ENCODE measurements around the gene CAPN10.

Gene CAPN10

DNA sequence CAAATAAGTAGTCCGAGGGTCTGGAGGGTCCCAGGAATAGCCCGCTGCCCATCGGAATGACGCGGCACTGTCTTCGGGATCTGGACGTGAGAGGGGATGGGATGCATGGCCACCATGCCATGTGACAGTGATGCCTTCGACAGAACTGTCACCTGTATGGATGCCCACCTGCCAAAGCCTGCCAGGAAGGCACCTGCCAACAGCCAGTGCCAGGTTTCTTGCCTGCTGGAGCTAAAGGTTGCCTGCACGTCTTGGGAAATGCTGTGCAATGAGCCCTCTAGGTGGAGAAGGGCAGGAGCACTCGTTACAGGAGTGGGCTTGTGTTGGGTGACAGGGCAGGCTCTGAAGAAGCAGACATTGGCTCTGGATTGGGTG, 59.3 kb downstream of the CAPN10 start:
- no peak overlapping the region for H3K4me3 ChIP-seq (replicated peaks; ENCODE audit: insufficient read depth, low read length)
- TF ChIP-seq REST (IDR thresholded peaks at IDR 0.05; ENCODE audit: insufficient replicate concordance, low read depth) = no peak
- TF ChIP-seq CTCF (IDR thresholded peaks at IDR 0.05; ENCODE audit: insufficient read depth, low read length) = no peak
- no peak for TF ChIP-seq POLR2AphosphoS5 (IDR thresholded peaks at IDR 0.05; ENCODE audit: low read depth)
- no peak for TF ChIP-seq SPI1 (IDR thresholded peaks at IDR 0.05; ENCODE audit: borderline replicate concordance, low read depth)
- TF ChIP-seq GABPA (IDR thresholded peaks at IDR 0.05; ENCODE audit: low read depth) = no peak
- no peak overlapping the region for H3K27ac ChIP-seq (replicated peaks)
- peaks cover 2% of the 10 kb centered on the region for H3K27me3 ChIP-seq (ENCODE audit: insufficient read depth, poor library complexity, severe bottlenecking)
- no peak for DNase-seq (ENCODE audit: low read depth in 1 of 2, low spot score in 1 of 2)

DNA sequence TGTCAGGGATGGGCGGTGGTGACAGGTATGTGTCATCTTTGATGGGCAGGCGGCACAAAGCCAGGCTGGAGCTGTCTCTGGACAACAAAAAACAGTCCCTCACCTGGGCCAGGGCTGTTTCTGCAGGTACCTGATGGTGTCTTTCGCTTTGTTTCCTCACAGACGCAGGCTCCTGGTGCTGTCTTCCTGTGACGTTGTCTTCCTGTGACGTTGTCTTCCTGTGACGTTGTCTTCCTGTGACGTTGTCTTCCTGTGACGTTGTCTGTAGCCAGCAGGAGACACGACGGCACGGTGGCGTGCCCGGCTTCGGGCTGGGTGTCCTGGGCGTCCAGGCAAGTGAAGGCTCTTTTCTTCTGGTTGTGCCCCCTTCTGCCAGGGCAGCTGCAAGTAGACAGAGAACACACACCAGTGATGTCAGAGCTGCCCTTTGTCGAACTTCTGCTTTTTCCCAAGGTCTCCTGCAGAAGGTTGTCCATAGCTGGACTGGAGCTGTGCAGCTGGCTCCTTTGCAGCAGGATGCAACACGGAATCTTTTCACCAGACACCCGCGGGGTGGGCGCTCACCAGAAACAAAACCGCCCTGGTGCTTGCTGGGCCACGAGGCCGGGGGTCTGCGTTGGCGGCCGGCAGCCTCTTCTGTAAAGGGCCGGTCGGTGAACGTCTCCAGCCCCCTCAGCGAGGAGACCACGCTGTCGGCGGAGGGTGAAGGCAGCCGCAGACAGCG, 59.8 kb downstream of the CAPN10 start:
- peaks cover 2% of the 10 kb centered on the region for H3K27me3 ChIP-seq (ENCODE audit: insufficient read depth, poor library complexity, severe bottlenecking)
- H3K27ac ChIP-seq (replicated peaks) = no peak overlapping the region
- no peak for TF ChIP-seq SPI1 (IDR thresholded peaks at IDR 0.05; ENCODE audit: borderline replicate concordance, low read depth)
- TF ChIP-seq GABPA (IDR thresholded peaks at IDR 0.05; ENCODE audit: low read depth) = no peak
- no peak for TF ChIP-seq REST (IDR thresholded peaks at IDR 0.05; ENCODE audit: insufficient replicate concordance, low read depth)
- no peak for TF ChIP-seq POLR2AphosphoS5 (IDR thresholded peaks at IDR 0.05; ENCODE audit: low read depth)
- TF ChIP-seq CTCF (IDR thresholded peaks at IDR 0.05; ENCODE audit: insufficient read depth, low read length) = no peak
- DNase-seq (ENCODE audit: low read depth in 1 of 2, low spot score in 1 of 2) = peak; percentile 32 to 41
- no peak overlapping the region for H3K4me3 ChIP-seq (replicated peaks; ENCODE audit: insufficient read depth, low read length)

GRCh38 chr2:240646900-240647502, 60.5 kb downstream of the CAPN10 start:
- no peak overlapping the region for H3K27ac ChIP-seq (replicated peaks)

More at GRCh38 chr2:240646900-240647502, 60.5 kb downstream of the CAPN10 start:
- Histone ChIP-seq H3K27me3 (ENCODE audit: insufficient read depth, poor library complexity, severe bottlenecking) (peaks cover 4% of the 10 kb centered on the region), H3K4me3 (replicated peaks; ENCODE audit: insufficient read depth, low read length) (no peak overlapping the region)
- TF ChIP-seq GABPA (IDR thresholded peaks at IDR 0.05; ENCODE audit: low read depth) (no peak), SPI1 (IDR thresholded peaks at IDR 0.05; ENCODE audit: borderline replicate concordance, low read depth) (no peak), POLR2AphosphoS5 (IDR thresholded peaks at IDR 0.05; ENCODE audit: low read depth) (no peak), REST (IDR thresholded peaks at IDR 0.05; ENCODE audit: insufficient replicate concordance, low read depth) (no peak), CTCF (IDR thresholded peaks at IDR 0.05; ENCODE audit: insufficient read depth, low read length) (no peak)
- DNase-seq (ENCODE audit: low read depth in 1 of 2, low spot score in 1 of 2) = no peak

Measured in HL-60 (cell line).